GM21529 (cell line): ENCODE measurements around the gene TNNT1.
"Not testable (repeated sequence)": the region's sequence is repeated elsewhere in the genome, so short reads cannot be mapped to it uniquely, and the experiment has no call there.

Source experiments
- ATAC-seq: cut with Tn5 transposase; IDR thresholded peaks from one replicate; pipeline ENCODE4 v1.9.1; 2021; ENCODE audit not compliant: unreplicated experiment

TNNT1 gene

GRCh38 chr19:55169136-55169535, 20.1 kb upstream of the TNNT1 start:
- no peak for ATAC-seq

GRCh38 chr19:55166530-55167268, 17.7 kb upstream of the TNNT1 start, which contains the start of gene DNAAF3:
DNAAF3 (minus strand) TSS chr19:55166613; CDS start chr19:55166413, 200 bp downstream.
- ATAC-seq, result peak; percentile 94

GRCh38 chr19:55165952-55166529, 17.0 kb upstream of the TNNT1 start:
- ATAC-seq, result peak; percentile 17

- no peak for ATAC-seq
Measured at GRCh38 chr19:55161571-55162322, 12.7 kb upstream of the TNNT1 start.

- no peak for ATAC-seq
Measured at GRCh38 chr19:55160986-55161365, 12.0 kb upstream of the TNNT1 start.

GRCh38 chr19:55160128-55160985, 11.4 kb upstream of the TNNT1 start:
- ATAC-seq, result no peak

GRCh38 chr19:55158848-55159749, 10.1 kb upstream of the TNNT1 start:
- no peak for ATAC-seq

GRCh38 chr19:55158423-55158822, 9.4 kb upstream of the TNNT1 start:
- ATAC-seq, result no peak

- no peak for ATAC-seq
Measured at GRCh38 chr19:55157064-55157908, 8.3 kb upstream of the TNNT1 start, which contains the start of gene TNNI3. TNNI3 (minus strand) TSS chr19:55157732; CDS start chr19:55157589, 143 bp downstream.

- no peak for ATAC-seq
Measured at GRCh38 chr19:55156202-55157063, 7.4 kb upstream of the TNNT1 start.

- ATAC-seq, result not testable (repeated sequence)
Measured at GRCh38 chr19:55155784-55156183, 6.8 kb upstream of the TNNT1 start.

GRCh38 chr19:55153652-55154264, 4.8 kb upstream of the TNNT1 start:
- no peak for ATAC-seq

- ATAC-seq, result no peak
Measured at GRCh38 chr19:55152017-55152416, 3.0 kb upstream of the TNNT1 start.

- no peak for ATAC-seq
Measured at GRCh38 chr19:55147545-55148251, 1.3 kb downstream of the TNNT1 start.

- ATAC-seq, result no peak
Measured at GRCh38 chr19:55146705-55147273, 2.2 kb downstream of the TNNT1 start.

- no peak for ATAC-seq
Measured at GRCh38 chr19:55146078-55146704, 2.8 kb downstream of the TNNT1 start.
